T-helper 17 cell (primary cell): ENCODE results near the gene REC8. TPM values are rescaled to one million over a fixed set of nuclear protein-coding genes. Genes with fewer than 3 reads are reported as not detected.

Experiments
- ATAC-seq: fragments of 150-1000 bp; cut with Tn5 transposase; 2 replicates; pipeline ENCODE4 v1.10.0; 2021; ENCODE audit warnings: mild to moderate bottlenecking, moderate library complexity
- DNase-seq, 3 donors: peaks; one replicate each; pipeline versions ENCODE4 v3.0.0 to v3.0.0-alpha.2; 2020 to 2021
- H3K9me3 ChIP-seq: one replicate; pipeline ENCODE4 v1.7.0; 2013; ENCODE audit warnings: low read length, mild to moderate bottlenecking; ENCODE audit not compliant: control insufficient read depth, poor library complexity, severe bottlenecking
- H3K27ac Mint-ChIP-seq: one replicate; pipeline ENCODE4 v1.8.0; 2022; ENCODE audit warnings: mild to moderate bottlenecking, moderate library complexity, mixed read lengths
- H3K27me3 Mint-ChIP-seq: one replicate; pipeline ENCODE4 v1.8.0; 2022; ENCODE audit warnings: mixed read lengths
- H3K36me3 Mint-ChIP-seq: one replicate; pipeline ENCODE4 v1.8.0; 2022; ENCODE audit warnings: low read depth, mixed read lengths
- H3K4me1 Mint-ChIP-seq: one replicate; pipeline ENCODE4 v1.8.0; 2022; ENCODE audit warnings: mild to moderate bottlenecking, mixed read lengths
- H3K4me3 Mint-ChIP-seq: one replicate; pipeline ENCODE4 v1.8.0; 2022; ENCODE audit warnings: mild to moderate bottlenecking, moderate library complexity, mixed read lengths
- total RNA-seq, 4 donors: library from RNA in 2 of 4; stranded (reverse) in 2 of 4; gene quantifications; one replicate each; pipeline ENCODE4 v1.2.3 and lab custom pipeline; 2022 to 2026

Gene REC8
- total RNA-seq, 2 donors from 2014 or later: 66.3 to 94.8 TPM

- Mint-ChIP-seq H3K27me3 (no peaks in the 10 kb centered on the region), H3K36me3 (peaks cover 2% of the 10 kb centered on the region), H3K4me1 (peaks cover 33% of the 10 kb centered on the region), H3K4me3 (no peak overlapping the region), H3K27ac (peak overlapping the region; percentile 85)
- ATAC-seq (no peak), DNase-seq (no peak)
- H3K9me3 ChIP-seq: no peaks in the 10 kb centered on the region
Observed at GRCh38 chr14:24133735-24134134, 38.1 kb upstream of the REC8 start.

GRCh38 chr14:24135584-24135833 is 36.4 kb upstream of the REC8 start:
- Mint-ChIP-seq H3K4me3 (peak overlapping the region; percentile 95), H3K27me3 (no peaks in the 10 kb centered on the region), H3K27ac (peak overlapping the region; percentile 86), H3K36me3 (peaks cover under 1% of the 10 kb centered on the region), H3K4me1 (peaks cover 41% of the 10 kb centered on the region)
- H3K9me3 ChIP-seq: no peaks in the 10 kb centered on the region
- ATAC-seq (no peak), DNase-seq (no peak)

- peak; percentile 91 to 94 (median 94) for DNase-seq
Observed at GRCh38 chr14:24135834-24136683, 35.8 kb upstream of the REC8 start, which contains the start of gene PSME1. Gene PSME1 (plus strand): TSS chr14:24136194. CDS start chr14:24136263, 69 bp downstream.

GRCh38 chr14:24136684-24137528 is 35.0 kb upstream of the REC8 start:
- H3K27me3 Mint-ChIP-seq: no peaks in the 10 kb centered on the region
- no peaks in the 10 kb centered on the region for H3K9me3 ChIP-seq
- ATAC-seq (no peak), DNase-seq (no peak)
- H3K4me1 Mint-ChIP-seq: peaks cover 44% of the 10 kb centered on the region
- peak overlapping the region; percentile 95 for H3K4me3 Mint-ChIP-seq
- peak overlapping the region; percentile 88 for H3K27ac Mint-ChIP-seq
- no peaks in the 10 kb centered on the region for H3K36me3 Mint-ChIP-seq

More at GRCh38 chr14:24135834-24136683, 35.8 kb upstream of the REC8 start, which contains the start of gene PSME1:
- peaks cover 44% of the 10 kb centered on the region for H3K4me1 Mint-ChIP-seq
- H3K9me3 ChIP-seq: no peaks in the 10 kb centered on the region
- H3K27me3 Mint-ChIP-seq: no peaks in the 10 kb centered on the region
- peak within 1 kb of the TSS; percentile 88 for H3K27ac Mint-ChIP-seq
- H3K4me3 Mint-ChIP-seq: peak within 1 kb of the TSS; percentile 95
- ATAC-seq: peak; percentile 98
- H3K36me3 Mint-ChIP-seq: no peaks in the 10 kb centered on the region

GRCh38 chr14:24137529-24138395 is 34.1 kb upstream of the REC8 start:
- no peaks in the 10 kb centered on the region for H3K9me3 ChIP-seq
- H3K27ac Mint-ChIP-seq: peak overlapping the region; percentile 88
- no peak for DNase-seq
- H3K4me1 Mint-ChIP-seq: peaks cover 42% of the 10 kb centered on the region
- H3K36me3 Mint-ChIP-seq: no peaks in the 10 kb centered on the region
- H3K4me3 Mint-ChIP-seq: peak overlapping the region; percentile 95
- ATAC-seq: no peak
- H3K27me3 Mint-ChIP-seq: no peaks in the 10 kb centered on the region

- DNase-seq (no peak), ATAC-seq (no peak)
- no peaks in the 10 kb centered on the region for H3K36me3 Mint-ChIP-seq
- no peaks in the 10 kb centered on the region for H3K27me3 Mint-ChIP-seq
- peaks cover 43% of the 10 kb centered on the region for H3K4me1 Mint-ChIP-seq
- H3K27ac Mint-ChIP-seq: peak overlapping the region; percentile 43
- peak overlapping the region; percentile 43 for H3K4me3 Mint-ChIP-seq
- H3K9me3 ChIP-seq: no peaks in the 10 kb centered on the region
Observed at GRCh38 chr14:24138396-24139271, 33.2 kb upstream of the REC8 start.

- no peak for DNase-seq
- H3K36me3 Mint-ChIP-seq: peaks cover 2% of the 10 kb centered on the region
- H3K4me1 Mint-ChIP-seq: peaks cover 45% of the 10 kb centered on the region
- no peaks in the 10 kb centered on the region for H3K27me3 Mint-ChIP-seq
- no peak for ATAC-seq
- peak overlapping the region; percentile 64 for H3K4me3 Mint-ChIP-seq
- H3K27ac Mint-ChIP-seq: peak overlapping the region; percentile 43
- H3K9me3 ChIP-seq: no peaks in the 10 kb centered on the region
Observed at GRCh38 chr14:24139272-24139934, 32.5 kb upstream of the REC8 start.

- Mint-ChIP-seq H3K36me3 (peaks cover 2% of the 10 kb centered on the region), H3K27ac (peak within 1 kb of the TSS; percentile 86), H3K4me3 (peak within 1 kb of the TSS; percentile 93), H3K27me3 (no peaks in the 10 kb centered on the region), H3K4me1 (peaks cover 50% of the 10 kb centered on the region)
- no peaks in the 10 kb centered on the region for H3K9me3 ChIP-seq
- ATAC-seq (peak; percentile 91), DNase-seq (peak; percentile 98 to 99 (median 98))
Observed at GRCh38 chr14:24141097-24141880, 30.6 kb upstream of the REC8 start, which contains the start of gene EMC9. Gene EMC9 (minus strand): TSS chr14:24141591. CDS start chr14:24141304, 287 bp downstream.

GRCh38 chr14:24143511-24143910 is 28.4 kb upstream of the REC8 start:
- no peak for DNase-seq
- Mint-ChIP-seq H3K27me3 (no peaks in the 10 kb centered on the region), H3K27ac (no peak overlapping the region), H3K4me3 (no peak overlapping the region), H3K36me3 (peaks cover 2% of the 10 kb centered on the region), H3K4me1 (peaks cover 46% of the 10 kb centered on the region)
- H3K9me3 ChIP-seq: no peaks in the 10 kb centered on the region
- ATAC-seq: no peak

GRCh38 chr14:24144451-24144850 is 27.4 kb upstream of the REC8 start:
- DNase-seq (no peak), ATAC-seq (no peak)
- Mint-ChIP-seq H3K27ac (peak overlapping the region; percentile 73), H3K27me3 (no peaks in the 10 kb centered on the region), H3K4me3 (no peak overlapping the region), H3K4me1 (peaks cover 52% of the 10 kb centered on the region), H3K36me3 (peaks cover 2% of the 10 kb centered on the region)
- H3K9me3 ChIP-seq: no peaks in the 10 kb centered on the region

GRCh38 chr14:24145219-24145618 is 26.7 kb upstream of the REC8 start:
- ATAC-seq: no peak
- peaks cover 2% of the 10 kb centered on the region for H3K36me3 Mint-ChIP-seq
- H3K27me3 Mint-ChIP-seq: no peaks in the 10 kb centered on the region
- H3K4me3 Mint-ChIP-seq: peak overlapping the region; percentile 98
- peaks cover 49% of the 10 kb centered on the region for H3K4me1 Mint-ChIP-seq
- no peak for DNase-seq
- peak overlapping the region; percentile 90 for H3K27ac Mint-ChIP-seq
- H3K9me3 ChIP-seq: no peaks in the 10 kb centered on the region
